Vagina (tissue), 2 donors: ENCODE measurements around the gene ANKRD37.

ENCODE experiments used
- POLR2A ChIP-seq, 2 donors: fragments of 450-650 bp; IDR thresholded peaks; one replicate each; pipeline ENCODE4 v1.6.1; 2017; ENCODE audit warnings: antibody characterized with exemption in 2 of 2, mild to moderate bottlenecking in 2 of 2, moderate library complexity in 2 of 2
- POLR2AphosphoS5 ChIP-seq, 2 donors: sonication (generic); formaldehyde crosslinking; IDR thresholded peaks; one replicate each; pipeline ENCODE4 v1.9.0; 2017; ENCODE audit warnings: antibody characterized with exemption in 2 of 2, mild to moderate bottlenecking in 2 of 2, low read depth in 1 of 2; ENCODE audit not compliant: insufficient read depth in 1 of 2
- TF ChIP-seq, protein P1 (sequence below), 3 experiments: fragments of 450-650 bp in 2 of 3; fragments of 200-600 bp in 1 of 3; sonication (generic) in 1 of 3; IDR thresholded peaks; one replicate each; pipeline ENCODE4 v1.5.1; 2017 to 2019; ENCODE audit warnings: antibody characterized with exemption in 3 of 3, mild to moderate bottlenecking in 2 of 3, moderate library complexity in 2 of 3

- TF ChIP-seq, protein P1, sequence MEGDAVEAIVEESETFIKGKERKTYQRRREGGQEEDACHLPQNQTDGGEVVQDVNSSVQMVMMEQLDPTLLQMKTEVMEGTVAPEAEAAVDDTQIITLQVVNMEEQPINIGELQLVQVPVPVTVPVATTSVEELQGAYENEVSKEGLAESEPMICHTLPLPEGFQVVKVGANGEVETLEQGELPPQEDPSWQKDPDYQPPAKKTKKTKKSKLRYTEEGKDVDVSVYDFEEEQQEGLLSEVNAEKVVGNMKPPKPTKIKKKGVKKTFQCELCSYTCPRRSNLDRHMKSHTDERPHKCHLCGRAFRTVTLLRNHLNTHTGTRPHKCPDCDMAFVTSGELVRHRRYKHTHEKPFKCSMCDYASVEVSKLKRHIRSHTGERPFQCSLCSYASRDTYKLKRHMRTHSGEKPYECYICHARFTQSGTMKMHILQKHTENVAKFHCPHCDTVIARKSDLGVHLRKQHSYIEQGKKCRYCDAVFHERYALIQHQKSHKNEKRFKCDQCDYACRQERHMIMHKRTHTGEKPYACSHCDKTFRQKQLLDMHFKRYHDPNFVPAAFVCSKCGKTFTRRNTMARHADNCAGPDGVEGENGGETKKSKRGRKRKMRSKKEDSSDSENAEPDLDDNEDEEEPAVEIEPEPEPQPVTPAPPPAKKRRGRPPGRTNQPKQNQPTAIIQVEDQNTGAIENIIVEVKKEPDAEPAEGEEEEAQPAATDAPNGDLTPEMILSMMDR (IDR thresholded peaks at IDR 0.05), result no peak
- TF ChIP-seq POLR2A (IDR thresholded peaks at IDR 0.05) (no peak), POLR2AphosphoS5 (IDR thresholded peaks at IDR 0.05; ENCODE audit: insufficient read depth in 1 of 2, low read depth in 1 of 2) (no peak)
Measured at GRCh38 chr4:185394568-185395237, 1.9 kb upstream of the ANKRD37 start.
